Measurements from ENCODE around the gene GALNT18. TPM values are rescaled to one million over a fixed set of nuclear protein-coding genes. Genes with fewer than 3 reads are reported as not detected.

The GALNT18 gene
- total RNA-seq, 1 donor from 2014 or later = 11.7 TPM

GRCh38 chr11:11374358-11375148, 247.3 kb downstream of the GALNT18 start:
- no peaks in the 10 kb centered on the region for H3K4me1 Mint-ChIP-seq (ENCODE audit: unreplicated experiment)
- no peaks in the 10 kb centered on the region for H3K9me3 Mint-ChIP-seq
- no peak overlapping the region for H3K4me3 Mint-ChIP-seq
- no peak for DNase-seq (ENCODE audit: extremely low spot score, unreplicated experiment)
- TF ChIP-seq CTCF (conservative IDR thresholded peaks at IDR 0.05) = no peak
- H3K27ac Mint-ChIP-seq = no peak overlapping the region
- H3K36me3 Mint-ChIP-seq = peaks cover 3% of the 10 kb centered on the region
- H3K27me3 Mint-ChIP-seq = no peaks in the 10 kb centered on the region

- no peaks in the 10 kb centered on the region for H3K9me3 Mint-ChIP-seq
- H3K36me3 Mint-ChIP-seq = peaks cover 3% of the 10 kb centered on the region
- H3K27ac Mint-ChIP-seq = no peak overlapping the region
- H3K4me1 Mint-ChIP-seq (ENCODE audit: unreplicated experiment) = no peaks in the 10 kb centered on the region
- TF ChIP-seq CTCF (conservative IDR thresholded peaks at IDR 0.05) = no peak
- H3K4me3 Mint-ChIP-seq = no peak overlapping the region
- H3K27me3 Mint-ChIP-seq = no peaks in the 10 kb centered on the region
- DNase-seq (ENCODE audit: extremely low spot score, unreplicated experiment) = no peak
Observed at GRCh38 chr11:11373934-11374333, 247.9 kb downstream of the GALNT18 start.

GRCh38 chr11:11372461-11372860, 249.3 kb downstream of the GALNT18 start:
- Mint-ChIP-seq H3K4me1 (ENCODE audit: unreplicated experiment) (no peaks in the 10 kb centered on the region), H3K36me3 (no peaks in the 10 kb centered on the region), H3K27ac (no peak overlapping the region), H3K4me3 (no peak overlapping the region), H3K27me3 (no peaks in the 10 kb centered on the region), H3K9me3 (no peaks in the 10 kb centered on the region)
- no peak for DNase-seq (ENCODE audit: extremely low spot score, unreplicated experiment)
- no peak for TF ChIP-seq CTCF (conservative IDR thresholded peaks at IDR 0.05)

- H3K27me3 Mint-ChIP-seq = no peaks in the 10 kb centered on the region
- no peak overlapping the region for H3K4me3 Mint-ChIP-seq
- H3K36me3 Mint-ChIP-seq = no peaks in the 10 kb centered on the region
- H3K4me1 Mint-ChIP-seq (ENCODE audit: unreplicated experiment) = no peaks in the 10 kb centered on the region
- TF ChIP-seq CTCF (conservative IDR thresholded peaks at IDR 0.05) = no peak
- H3K9me3 Mint-ChIP-seq = no peaks in the 10 kb centered on the region
- no peak for DNase-seq (ENCODE audit: extremely low spot score, unreplicated experiment)
- no peak overlapping the region for H3K27ac Mint-ChIP-seq
Observed at GRCh38 chr11:11370962-11371303, 250.9 kb downstream of the GALNT18 start.

GRCh38 chr11:11370255-11370961, 251.4 kb downstream of the GALNT18 start:
- Mint-ChIP-seq H3K27me3 (no peaks in the 10 kb centered on the region), H3K9me3 (no peaks in the 10 kb centered on the region), H3K4me3 (no peak overlapping the region), H3K36me3 (no peaks in the 10 kb centered on the region), H3K4me1 (ENCODE audit: unreplicated experiment) (no peaks in the 10 kb centered on the region), H3K27ac (no peak overlapping the region)
- DNase-seq (ENCODE audit: extremely low spot score, unreplicated experiment) = no peak
- no peak for TF ChIP-seq CTCF (conservative IDR thresholded peaks at IDR 0.05)

Measured in type B pancreatic cell (in vitro differentiated cells).